Kidney epithelial cell (primary cell): ENCODE data around the gene DSG1. TPM values are rescaled to one million over a fixed set of nuclear protein-coding genes. Genes with fewer than 3 reads are reported as not detected.
"Not testable (repeated sequence)": the region's sequence is repeated elsewhere in the genome, so short reads cannot be mapped to it uniquely, and the experiment has no call there.

ENCODE experiments used
- DNase-seq: peaks from one replicate; pipeline ENCODE4 v3.0.0-alpha.2; 2010; ENCODE audit warnings: low read depth
- H3K27me3 ChIP-seq: 2 replicates; pipeline ENCODE4 v1.6.0; 2011; ENCODE audit warnings: low read length; ENCODE audit not compliant: control insufficient read depth, insufficient read depth
- H3K36me3 ChIP-seq: 2 replicates; pipeline ENCODE4 v1.5.1; 2011; ENCODE audit warnings: low read length; ENCODE audit not compliant: control insufficient read depth, insufficient read depth
- H3K4me3 ChIP-seq: 2 replicates; pipeline ENCODE4 v1.5.1; 2011; ENCODE audit warnings: low read depth, mild to moderate bottlenecking, control low read depth, low read length
- total RNA-seq: library from RNA; depleted of rRNA; stranded (reverse); fragments of >200 nt; gene quantifications from 2 replicates; pipeline ENCODE4 v1.2.3, GENCODE V29; 2015
- TF ChIP-seq, protein P1 (sequence below): IDR thresholded peaks from 2 replicates; pipeline ENCODE4 v1.5.1; 2011; ENCODE audit warnings: mild to moderate bottlenecking, moderate library complexity, low read length, control low read depth, inconsistent platforms; ENCODE audit not compliant: insufficient read depth, poor library complexity, severe bottlenecking

DSG1 gene
- total RNA-seq, 1 donor from 2014 or later, result 0.17 TPM

DNA sequence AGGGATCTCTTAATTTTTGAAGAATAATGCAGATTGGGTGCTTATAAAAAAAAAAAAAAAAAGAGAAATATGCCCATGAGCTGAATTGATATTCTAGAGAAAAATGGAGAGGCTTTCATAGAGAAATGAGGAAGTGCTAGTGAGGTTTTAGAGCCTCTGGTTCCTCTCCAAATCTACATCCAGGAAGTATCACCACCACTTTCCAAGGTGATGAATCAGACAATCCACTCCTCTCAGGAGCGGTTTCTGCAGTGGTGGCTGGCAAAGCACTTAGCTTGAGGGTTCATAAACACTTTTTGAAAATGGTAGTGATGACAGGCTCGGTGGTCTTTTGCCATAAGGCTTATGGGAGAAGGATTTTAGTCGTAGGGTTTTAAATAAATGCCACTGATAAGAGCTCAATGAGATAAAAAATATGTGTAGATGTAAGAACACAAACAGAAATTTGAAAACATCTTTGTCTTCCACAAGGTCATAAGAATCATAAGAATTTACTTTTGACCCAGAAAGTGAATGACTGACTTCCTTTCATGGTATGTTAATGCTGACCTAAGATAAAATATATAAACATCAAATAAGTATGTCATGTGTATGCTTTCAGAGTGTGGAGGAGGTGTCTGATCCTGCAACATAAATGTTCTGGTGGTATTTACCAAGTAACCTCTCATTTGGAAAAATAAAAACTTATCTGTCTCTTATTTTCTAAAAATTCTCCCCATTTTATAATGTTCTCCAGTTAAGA is 42.1 kb upstream of the DSG1 start:
- no peak for DNase-seq

DNA sequence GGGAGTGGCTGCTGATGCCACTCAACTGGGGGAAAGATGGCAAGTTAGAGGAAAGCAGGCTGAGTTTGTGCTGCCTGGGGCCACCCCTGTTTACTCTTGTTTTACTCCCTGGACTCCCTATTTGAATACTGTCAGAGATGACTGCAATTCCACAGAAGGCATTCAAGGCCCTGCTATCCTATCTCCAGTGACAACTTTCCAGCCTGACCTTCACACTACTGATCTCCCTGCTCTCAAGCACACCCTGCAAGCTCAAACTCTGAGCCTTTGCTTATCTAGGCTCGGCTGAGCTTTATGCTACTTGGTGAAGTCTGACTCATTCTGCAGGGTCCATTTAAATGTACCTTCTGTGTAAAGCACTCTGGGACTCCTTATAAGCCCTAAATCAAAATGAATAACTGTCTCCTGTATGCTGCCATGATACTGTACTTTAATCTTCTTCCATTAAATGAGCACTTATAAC is 39.3 kb upstream of the DSG1 start:
- H3K27me3 ChIP-seq, result no peaks in the 10 kb centered on the region
- no peak overlapping the region for H3K4me3 ChIP-seq
- DNase-seq, result no peak
- no peaks in the 10 kb centered on the region for H3K36me3 ChIP-seq
- TF ChIP-seq, protein P1, sequence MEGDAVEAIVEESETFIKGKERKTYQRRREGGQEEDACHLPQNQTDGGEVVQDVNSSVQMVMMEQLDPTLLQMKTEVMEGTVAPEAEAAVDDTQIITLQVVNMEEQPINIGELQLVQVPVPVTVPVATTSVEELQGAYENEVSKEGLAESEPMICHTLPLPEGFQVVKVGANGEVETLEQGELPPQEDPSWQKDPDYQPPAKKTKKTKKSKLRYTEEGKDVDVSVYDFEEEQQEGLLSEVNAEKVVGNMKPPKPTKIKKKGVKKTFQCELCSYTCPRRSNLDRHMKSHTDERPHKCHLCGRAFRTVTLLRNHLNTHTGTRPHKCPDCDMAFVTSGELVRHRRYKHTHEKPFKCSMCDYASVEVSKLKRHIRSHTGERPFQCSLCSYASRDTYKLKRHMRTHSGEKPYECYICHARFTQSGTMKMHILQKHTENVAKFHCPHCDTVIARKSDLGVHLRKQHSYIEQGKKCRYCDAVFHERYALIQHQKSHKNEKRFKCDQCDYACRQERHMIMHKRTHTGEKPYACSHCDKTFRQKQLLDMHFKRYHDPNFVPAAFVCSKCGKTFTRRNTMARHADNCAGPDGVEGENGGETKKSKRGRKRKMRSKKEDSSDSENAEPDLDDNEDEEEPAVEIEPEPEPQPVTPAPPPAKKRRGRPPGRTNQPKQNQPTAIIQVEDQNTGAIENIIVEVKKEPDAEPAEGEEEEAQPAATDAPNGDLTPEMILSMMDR, result no peak

More for the DNA sequence above, 42.1 kb upstream of the DSG1 start:
- Histone ChIP-seq H3K36me3 (no peaks in the 10 kb centered on the region), H3K27me3 (no peaks in the 10 kb centered on the region), H3K4me3 (no peak overlapping the region)
- TF ChIP-seq, protein P1, result no peak

DNA sequence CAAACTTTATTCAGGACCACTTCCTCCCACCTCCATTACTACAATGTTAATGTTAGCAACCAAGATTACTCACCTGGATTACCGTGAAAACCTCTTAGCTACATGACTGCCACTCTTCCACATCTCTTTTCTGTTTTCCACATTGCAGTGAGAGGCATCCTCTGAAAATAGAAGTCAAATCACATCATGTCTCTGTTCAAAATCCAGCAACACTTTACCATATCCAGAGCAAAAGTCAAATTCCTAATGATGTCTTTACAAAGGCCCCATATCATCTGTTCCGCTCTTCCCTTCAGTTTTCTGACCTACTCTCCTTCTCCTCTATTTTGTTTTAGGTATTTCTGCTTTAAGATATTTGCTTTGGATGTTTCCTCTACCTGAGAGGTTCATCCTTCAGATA is 37.5 kb upstream of the DSG1 start:
- DNase-seq, result no peak
- Histone ChIP-seq H3K36me3 (no peaks in the 10 kb centered on the region), H3K4me3 (no peak overlapping the region), H3K27me3 (no peaks in the 10 kb centered on the region)
- TF ChIP-seq, protein P1, result no peak

DNA sequence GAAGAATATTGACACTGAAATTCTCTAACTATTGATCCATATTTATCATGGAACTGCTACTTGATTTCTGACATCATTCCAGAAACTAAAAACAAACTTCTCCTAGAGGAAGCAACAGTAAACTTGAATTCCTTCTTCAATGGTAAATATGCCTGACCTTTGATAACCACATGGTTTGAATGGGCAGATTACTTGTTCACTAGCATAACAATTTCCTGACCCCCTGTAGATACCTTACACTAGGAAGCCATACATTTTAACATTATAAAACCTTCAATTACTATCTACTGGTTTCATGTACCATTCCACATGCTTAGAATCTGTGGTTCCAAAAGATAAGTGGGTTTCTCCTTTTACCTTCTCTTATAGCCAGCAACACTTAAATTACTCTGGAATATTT is 36.5 kb upstream of the DSG1 start:
- Histone ChIP-seq H3K4me3 (no peak overlapping the region), H3K36me3 (no peaks in the 10 kb centered on the region), H3K27me3 (no peaks in the 10 kb centered on the region)
- DNase-seq, result no peak
- TF ChIP-seq, protein P1, result no peak

DNA sequence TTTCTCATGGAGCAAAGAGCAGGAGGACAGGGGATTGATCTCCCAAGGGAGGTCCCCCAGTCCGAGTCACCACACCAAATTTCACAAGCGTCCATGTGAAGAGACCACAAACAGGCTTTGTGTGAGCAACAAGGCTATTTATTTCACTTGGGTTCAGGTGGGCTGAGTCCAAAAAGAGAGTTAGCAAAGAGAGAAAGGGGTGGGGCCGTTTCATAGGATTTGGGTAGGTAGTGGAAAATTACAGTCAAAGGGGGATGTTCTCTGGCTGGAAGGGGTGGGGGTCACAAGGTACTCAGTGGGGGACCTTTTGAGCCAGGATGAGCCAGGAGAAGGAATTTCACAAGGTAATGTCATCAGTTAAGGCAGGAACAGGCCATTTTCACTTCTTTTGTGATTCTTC is 28.5 kb upstream of the DSG1 start:
- DNase-seq, result not testable (repeated sequence)

DNA sequence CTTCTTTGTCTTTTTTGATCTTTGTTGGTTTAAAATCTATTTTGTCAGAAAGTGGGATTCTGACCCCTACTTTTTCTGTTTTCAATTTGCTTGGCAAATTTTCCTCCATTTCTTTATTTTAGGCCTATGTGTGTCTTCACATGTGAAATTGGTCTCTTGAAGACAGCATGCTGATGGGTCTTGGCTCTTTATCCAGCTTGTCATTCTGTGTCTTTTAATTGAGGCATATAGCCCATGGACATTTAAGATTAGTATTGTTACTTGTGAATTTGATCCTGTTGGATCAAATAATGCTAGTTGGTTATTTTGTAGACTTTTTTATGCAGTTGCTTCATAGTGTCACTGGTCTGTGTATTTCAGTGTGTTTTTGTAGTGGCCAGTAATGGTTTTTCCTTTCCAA is 26.3 kb upstream of the DSG1 start:
- DNase-seq, result no peak
- H3K4me3 ChIP-seq, result no peak overlapping the region
- H3K27me3 ChIP-seq, result no peaks in the 10 kb centered on the region
- no peaks in the 10 kb centered on the region for H3K36me3 ChIP-seq
- TF ChIP-seq, protein P1, result no peak

More for the DNA sequence above, 28.5 kb upstream of the DSG1 start:
- not testable (repeated sequence) for H3K27me3 ChIP-seq, H3K4me3 ChIP-seq, H3K36me3 ChIP-seq
